ENCODE data around the gene NDUFB7.
"Not testable (repeated sequence)": the region's sequence is repeated elsewhere in the genome, so short reads cannot be mapped to it uniquely, and the experiment has no call there.

The NDUFB7 gene

DNA sequence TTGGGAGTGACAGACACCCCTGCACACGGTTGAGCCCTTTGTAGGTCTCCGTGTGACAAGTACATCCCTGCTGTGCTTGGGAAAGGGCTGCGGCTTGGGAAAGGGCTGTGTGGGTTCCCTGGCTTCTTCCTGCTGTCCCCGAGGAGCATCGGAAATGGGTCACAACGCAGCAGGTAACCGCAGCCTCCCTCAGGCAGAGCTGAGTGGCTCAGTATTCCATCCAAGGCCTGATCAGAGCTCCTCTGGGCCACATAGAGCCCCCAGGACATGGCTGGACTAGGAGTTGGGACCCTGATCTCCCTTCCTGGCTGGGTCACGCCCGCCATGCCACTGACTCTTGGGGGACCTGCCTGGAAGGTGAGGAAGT is 26.2 kb downstream of the NDUFB7 start:
- H3K27ac ChIP-seq (ENCODE audit: low read length), result no peak overlapping the region
- no peaks in the 10 kb centered on the region for H3K27me3 ChIP-seq (ENCODE audit: insufficient read depth, low read length)
- H3K36me3 ChIP-seq (ENCODE audit: insufficient read depth, low read depth, low read length), result no peaks in the 10 kb centered on the region
- H3K4me3 ChIP-seq (ENCODE audit: low read length), result no peak overlapping the region
- H3K9me3 ChIP-seq (ENCODE audit: insufficient read depth, low read depth, low read length), result no peaks in the 10 kb centered on the region
- H3K9ac ChIP-seq (ENCODE audit: low read depth, low read length), result no peak overlapping the region
- H3K4me1 ChIP-seq (ENCODE audit: insufficient read depth, low read length), result no peaks in the 10 kb centered on the region

DNA sequence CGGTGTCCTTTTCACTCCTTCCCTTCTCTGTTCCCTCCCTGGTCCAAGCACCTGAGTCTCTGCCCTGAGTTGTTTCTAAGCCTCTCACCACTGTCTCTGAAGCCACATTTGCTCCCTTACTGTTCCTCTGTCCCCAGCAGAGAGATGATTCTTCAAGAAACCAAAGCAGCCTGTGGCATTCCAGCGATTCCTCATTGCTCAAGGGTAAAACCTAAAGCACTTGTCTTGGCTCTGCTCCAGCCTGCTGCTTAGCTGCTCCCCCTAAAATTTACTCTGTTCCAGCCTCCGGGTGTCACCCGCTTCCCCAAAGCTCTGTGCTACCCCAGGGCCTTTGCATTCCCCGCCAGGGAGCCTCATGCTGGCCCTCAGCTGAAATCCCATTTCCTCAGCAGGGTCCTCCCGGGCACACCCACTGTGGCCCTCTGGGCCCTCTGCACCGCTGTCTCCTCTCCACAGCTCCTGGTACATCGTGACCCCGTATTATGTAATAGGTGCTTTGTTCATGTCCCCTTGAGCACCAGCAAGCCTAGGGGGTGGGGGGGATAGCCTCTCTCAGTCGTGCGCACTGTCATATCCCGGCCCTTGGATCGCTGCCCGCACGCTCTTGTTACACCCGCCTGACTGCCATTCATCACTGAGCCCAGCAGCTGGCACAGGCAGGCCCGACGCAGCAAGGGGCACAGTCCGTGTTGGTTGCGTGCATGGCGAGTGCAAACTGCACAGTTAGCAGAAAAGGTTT is 26.7 kb downstream of the NDUFB7 start:
- Histone ChIP-seq H3K4me1 (ENCODE audit: insufficient read depth, low read length) (no peaks in the 10 kb centered on the region), H3K27ac (ENCODE audit: low read length) (no peak overlapping the region), H3K9ac (ENCODE audit: low read depth, low read length) (no peak overlapping the region), H3K4me3 (ENCODE audit: low read length) (no peak overlapping the region), H3K36me3 (ENCODE audit: insufficient read depth, low read depth, low read length) (no peaks in the 10 kb centered on the region), H3K27me3 (ENCODE audit: insufficient read depth, low read length) (no peaks in the 10 kb centered on the region), H3K9me3 (ENCODE audit: insufficient read depth, low read depth, low read length) (no peaks in the 10 kb centered on the region)

DNA sequence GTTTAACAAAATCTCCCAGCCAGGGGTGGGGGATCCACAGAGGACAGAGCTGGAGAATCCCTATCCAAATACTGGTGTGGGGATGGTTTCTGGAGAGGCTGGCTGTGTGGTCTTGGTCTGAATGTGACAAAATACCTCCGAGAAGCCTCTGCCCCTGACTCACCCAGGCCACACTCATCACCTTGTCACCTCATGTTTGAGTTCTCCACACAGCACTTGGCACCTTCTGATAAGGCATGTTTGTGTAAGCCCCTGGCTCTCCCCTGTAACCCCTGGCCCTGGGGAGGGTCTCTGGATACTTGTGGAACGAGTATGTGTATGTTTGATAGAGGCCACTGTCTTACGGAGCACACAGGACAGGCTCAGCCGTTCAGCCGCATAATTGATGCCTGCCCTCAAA is 27.8 kb downstream of the NDUFB7 start:
- no peaks in the 10 kb centered on the region for H3K4me1 ChIP-seq (ENCODE audit: insufficient read depth, low read length)
- no peak overlapping the region for H3K4me3 ChIP-seq (ENCODE audit: low read length)
- H3K9ac ChIP-seq (ENCODE audit: low read depth, low read length), result no peak overlapping the region
- no peaks in the 10 kb centered on the region for H3K27me3 ChIP-seq (ENCODE audit: insufficient read depth, low read length)
- H3K27ac ChIP-seq (ENCODE audit: low read length), result no peak overlapping the region
- no peaks in the 10 kb centered on the region for H3K9me3 ChIP-seq (ENCODE audit: insufficient read depth, low read depth, low read length)
- H3K36me3 ChIP-seq (ENCODE audit: insufficient read depth, low read depth, low read length), result no peaks in the 10 kb centered on the region

DNA sequence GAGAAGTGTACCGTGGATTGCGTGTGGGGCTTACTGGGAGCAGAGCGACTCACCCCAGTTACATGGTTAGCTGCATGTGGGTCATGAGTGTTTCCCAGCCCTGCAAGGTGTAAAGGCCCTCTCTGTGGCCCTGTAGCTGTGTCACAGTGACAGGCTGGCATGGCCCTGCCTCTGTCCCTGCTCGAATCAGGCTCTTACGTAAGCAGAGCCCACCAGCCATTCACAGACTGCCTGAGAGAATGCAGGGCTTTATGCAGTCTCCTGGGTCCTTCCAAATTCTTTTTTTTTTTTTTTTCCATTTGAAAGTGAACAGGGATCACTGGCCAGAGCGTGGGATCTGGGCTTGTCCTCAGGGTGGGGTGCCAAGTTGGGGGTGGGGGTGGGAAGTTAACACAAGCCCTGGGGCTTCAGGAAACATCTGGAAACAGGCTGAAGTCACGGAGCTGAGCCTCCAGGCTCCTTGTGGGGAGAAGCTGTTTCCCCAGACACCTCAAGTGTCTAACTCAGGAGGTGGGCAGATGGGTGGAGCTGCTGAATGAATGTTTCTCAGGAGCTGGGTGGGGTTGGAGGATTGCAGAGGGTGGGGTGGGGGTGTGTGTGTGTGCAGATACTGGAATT is 29.0 kb downstream of the NDUFB7 start:
- H3K4me1 ChIP-seq (ENCODE audit: insufficient read depth, low read length), result no peaks in the 10 kb centered on the region
- H3K9ac ChIP-seq (ENCODE audit: low read depth, low read length), result no peak overlapping the region; the same call in 1 of the 2 replicates

DNA sequence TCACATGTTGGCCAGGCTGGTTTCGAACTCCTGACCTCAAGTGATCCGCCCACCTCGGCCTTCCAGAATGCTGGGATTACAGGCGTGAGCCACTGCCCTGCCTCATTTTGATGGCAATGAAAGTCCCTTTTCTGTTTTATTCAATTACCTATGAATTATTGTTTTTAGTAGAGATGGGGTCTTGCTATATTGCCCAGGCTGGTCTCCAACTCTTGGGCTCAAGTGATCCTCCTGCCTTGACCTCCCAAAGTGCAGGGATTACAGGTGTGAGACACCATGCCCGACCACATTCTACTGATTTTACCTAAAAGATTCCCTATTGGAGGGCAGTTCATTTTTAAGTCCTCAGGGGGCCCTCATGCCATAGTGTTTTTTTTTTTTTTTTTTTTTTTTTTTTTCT is 29.9 kb downstream of the NDUFB7 start:
- not testable (repeated sequence) for H3K36me3 ChIP-seq (ENCODE audit: insufficient read depth, low read depth, low read length); H3K4me3 ChIP-seq (ENCODE audit: low read length); H3K27me3 ChIP-seq (ENCODE audit: insufficient read depth, low read length); H3K27ac ChIP-seq (ENCODE audit: low read length); H3K9ac ChIP-seq (ENCODE audit: low read depth, low read length); H3K4me1 ChIP-seq (ENCODE audit: insufficient read depth, low read length); H3K9me3 ChIP-seq (ENCODE audit: insufficient read depth, low read depth, low read length)

More for the DNA sequence above, 29.0 kb downstream of the NDUFB7 start:
- Histone ChIP-seq H3K27ac (ENCODE audit: low read length) (no peak overlapping the region), H3K9me3 (ENCODE audit: insufficient read depth, low read depth, low read length) (no peaks in the 10 kb centered on the region), H3K4me3 (ENCODE audit: low read length) (no peak overlapping the region), H3K27me3 (ENCODE audit: insufficient read depth, low read length) (no peaks in the 10 kb centered on the region), H3K36me3 (ENCODE audit: insufficient read depth, low read depth, low read length) (no peaks in the 10 kb centered on the region)

DNA sequence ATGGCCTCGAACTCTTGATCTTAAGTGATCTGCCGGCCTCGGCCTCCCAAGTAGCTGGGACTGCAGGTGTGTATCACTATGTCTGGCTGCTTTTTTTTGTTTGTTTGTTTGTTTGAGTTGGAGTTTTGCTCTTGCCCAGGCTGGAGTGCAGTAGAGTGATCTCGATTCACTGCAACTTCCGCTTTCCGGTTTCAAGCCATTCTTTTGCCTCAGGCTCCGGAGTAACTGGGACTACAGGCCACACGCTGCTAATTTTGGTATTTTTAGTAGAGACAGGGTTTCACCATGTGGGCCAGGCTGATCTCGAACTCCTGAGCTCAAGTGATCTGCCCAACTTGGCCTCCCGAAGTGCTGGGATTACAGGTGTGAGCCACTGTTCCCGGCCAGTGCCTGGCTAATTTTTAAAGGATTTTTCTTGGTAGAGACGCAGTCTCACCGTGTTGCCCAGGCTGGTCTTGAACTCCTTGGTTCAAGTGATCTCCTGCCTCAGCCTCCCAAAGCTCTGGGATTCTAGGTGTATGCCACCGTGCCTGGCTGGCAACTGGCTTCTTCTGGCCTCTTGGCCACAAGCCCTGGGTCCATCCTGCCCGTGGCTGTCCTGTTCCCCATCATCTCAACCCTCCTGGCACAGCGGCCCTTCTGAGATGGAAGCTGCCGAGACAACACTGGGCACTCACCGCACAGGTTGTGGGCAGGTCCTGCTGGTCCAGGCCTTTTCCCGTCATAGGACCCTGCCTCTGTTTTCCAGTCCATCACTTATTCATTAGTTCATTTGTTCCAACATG is 30.9 kb downstream of the NDUFB7 start:
- H3K27ac ChIP-seq (ENCODE audit: low read length), result no peak overlapping the region
- no peak overlapping the region for H3K9ac ChIP-seq (ENCODE audit: low read depth, low read length)
- H3K27me3 ChIP-seq (ENCODE audit: insufficient read depth, low read length), result no peaks in the 10 kb centered on the region
- no peak overlapping the region for H3K4me3 ChIP-seq (ENCODE audit: low read length)
- no peaks in the 10 kb centered on the region for H3K36me3 ChIP-seq (ENCODE audit: insufficient read depth, low read depth, low read length)
- no peaks in the 10 kb centered on the region for H3K9me3 ChIP-seq (ENCODE audit: insufficient read depth, low read depth, low read length)
- no peaks in the 10 kb centered on the region; the same call in 1 of the 2 replicates for H3K4me1 ChIP-seq (ENCODE audit: insufficient read depth, low read length)

DNA sequence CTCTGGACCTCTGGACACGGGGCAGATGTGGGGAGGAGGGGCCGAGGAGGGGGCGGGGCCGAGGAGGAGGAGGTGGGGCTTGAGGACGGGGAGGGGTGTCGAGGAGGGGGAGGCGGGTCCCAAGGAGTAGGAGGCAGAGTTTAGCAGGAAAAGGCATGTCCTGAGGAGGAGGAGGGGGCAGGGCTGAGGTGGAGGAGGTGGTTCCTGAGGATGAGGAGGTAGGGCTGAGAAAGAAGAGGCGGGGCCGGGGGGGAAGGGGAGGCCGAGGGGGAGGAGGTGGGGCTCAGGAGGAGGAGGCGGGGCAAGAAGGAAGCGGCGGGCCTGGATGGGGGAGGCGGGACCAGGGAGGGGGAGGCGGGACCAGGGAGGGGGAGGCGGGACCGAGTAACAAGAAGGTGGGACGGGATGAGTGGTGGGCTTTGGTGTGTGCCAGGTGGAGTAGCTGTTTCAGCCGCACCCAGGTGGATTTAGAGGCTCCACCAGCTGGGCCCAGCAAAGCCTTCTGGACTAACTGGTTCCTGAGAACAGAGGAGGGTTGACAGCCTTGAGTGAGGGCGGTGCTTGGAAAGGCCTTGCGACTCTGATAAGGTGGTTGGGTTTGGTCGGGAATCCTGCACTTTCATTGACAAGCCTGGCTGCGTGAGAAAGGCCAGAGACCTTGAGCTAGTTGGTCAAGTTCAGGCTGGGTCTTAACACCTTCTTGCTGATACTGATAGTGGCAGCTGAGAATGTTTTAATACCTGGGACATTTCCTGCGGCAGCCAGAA is 34.8 kb downstream of the NDUFB7 start:
- Histone ChIP-seq H3K4me3 (ENCODE audit: low read length) (peak overlapping the region; percentile 40), H3K36me3 (ENCODE audit: insufficient read depth, low read depth, low read length) (no peaks in the 10 kb centered on the region), H3K9me3 (ENCODE audit: insufficient read depth, low read depth, low read length) (no peaks in the 10 kb centered on the region), H3K4me1 (ENCODE audit: insufficient read depth, low read length) (no peaks in the 10 kb centered on the region; the same call in 1 of the 2 replicates), H3K27ac (ENCODE audit: low read length) (no peak overlapping the region), H3K27me3 (ENCODE audit: insufficient read depth, low read length) (no peaks in the 10 kb centered on the region), H3K9ac (ENCODE audit: low read depth, low read length) (no peak overlapping the region)

DNA sequence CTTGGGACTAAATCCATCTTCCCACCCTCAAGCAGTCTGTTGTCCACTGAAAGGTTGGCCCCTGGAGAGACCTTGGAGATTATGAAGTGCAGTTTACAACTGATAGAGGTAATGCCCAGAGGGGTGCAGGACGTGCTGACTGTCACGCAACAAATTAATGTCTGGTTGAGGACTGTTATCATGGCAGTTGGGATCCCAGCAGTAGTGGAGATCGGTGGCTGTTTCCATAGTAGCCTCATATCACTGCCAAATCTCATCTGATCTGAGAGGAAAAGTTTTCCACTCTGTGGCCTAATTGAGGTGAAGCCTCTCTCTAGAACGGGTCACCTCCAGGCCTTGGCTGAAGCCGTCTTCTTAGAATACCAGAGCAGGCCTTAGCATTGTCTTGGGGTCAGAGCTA is 38.4 kb downstream of the NDUFB7 start:
- no peak overlapping the region for H3K27ac ChIP-seq (ENCODE audit: low read length)
- H3K9me3 ChIP-seq (ENCODE audit: insufficient read depth, low read depth, low read length), result no peaks in the 10 kb centered on the region
- H3K9ac ChIP-seq (ENCODE audit: low read depth, low read length), result no peak overlapping the region
- H3K4me3 ChIP-seq (ENCODE audit: low read length), result no peak overlapping the region
- H3K27me3 ChIP-seq (ENCODE audit: insufficient read depth, low read length), result no peaks in the 10 kb centered on the region
- no peaks in the 10 kb centered on the region; the same call in 1 of the 2 replicates for H3K4me1 ChIP-seq (ENCODE audit: insufficient read depth, low read length)
- H3K36me3 ChIP-seq (ENCODE audit: insufficient read depth, low read depth, low read length), result no peaks in the 10 kb centered on the region

DNA sequence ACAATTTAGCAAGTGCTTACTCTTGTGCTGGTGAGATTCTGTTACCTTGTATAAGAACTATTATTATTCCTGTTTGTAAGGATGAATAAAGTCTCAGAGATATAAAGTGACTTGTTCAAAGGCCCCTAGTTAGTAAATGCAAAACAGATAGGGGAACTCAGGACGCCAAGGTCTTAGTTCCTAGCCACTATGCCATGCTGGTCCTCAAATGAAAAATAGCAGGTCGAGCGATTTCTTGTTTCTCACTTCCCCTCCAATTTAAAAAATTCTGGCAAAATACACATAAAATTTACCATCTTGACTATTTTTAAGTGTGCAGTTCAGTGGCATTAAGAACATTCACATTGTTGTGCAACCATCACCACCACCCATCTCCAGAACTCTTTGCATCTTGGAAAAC is 41.4 kb downstream of the NDUFB7 start:
- Histone ChIP-seq H3K36me3 (ENCODE audit: insufficient read depth, low read depth, low read length) (no peaks in the 10 kb centered on the region), H3K27ac (ENCODE audit: low read length) (no peak overlapping the region), H3K27me3 (ENCODE audit: insufficient read depth, low read length) (no peaks in the 10 kb centered on the region), H3K9ac (ENCODE audit: low read depth, low read length) (peak overlapping the region; percentile 92; the same call in 1 of the 2 replicates), H3K4me3 (ENCODE audit: low read length) (peak overlapping the region; percentile 98), H3K9me3 (ENCODE audit: insufficient read depth, low read depth, low read length) (no peaks in the 10 kb centered on the region), H3K4me1 (ENCODE audit: insufficient read depth, low read length) (no peaks in the 10 kb centered on the region)

DNA sequence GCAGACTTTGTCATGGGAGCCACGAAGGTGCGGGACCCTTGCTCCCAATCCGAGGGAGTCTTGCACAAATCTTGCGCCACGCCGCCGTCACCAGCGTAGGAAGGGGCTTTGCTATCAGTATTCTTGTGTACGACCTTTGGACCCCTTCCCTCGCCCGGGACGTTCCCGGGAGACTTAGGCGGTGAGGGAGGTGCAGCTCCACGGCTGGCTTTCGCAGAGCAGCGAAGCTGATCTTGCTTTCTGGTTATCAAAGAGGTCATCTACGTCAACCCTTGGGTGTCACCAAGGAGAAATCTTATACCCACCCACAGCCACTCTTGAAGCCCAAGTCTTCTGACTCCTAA is 41.9 kb downstream of the NDUFB7 start:
- H3K27ac ChIP-seq (ENCODE audit: low read length), result peak overlapping the region; percentile 85

DNA sequence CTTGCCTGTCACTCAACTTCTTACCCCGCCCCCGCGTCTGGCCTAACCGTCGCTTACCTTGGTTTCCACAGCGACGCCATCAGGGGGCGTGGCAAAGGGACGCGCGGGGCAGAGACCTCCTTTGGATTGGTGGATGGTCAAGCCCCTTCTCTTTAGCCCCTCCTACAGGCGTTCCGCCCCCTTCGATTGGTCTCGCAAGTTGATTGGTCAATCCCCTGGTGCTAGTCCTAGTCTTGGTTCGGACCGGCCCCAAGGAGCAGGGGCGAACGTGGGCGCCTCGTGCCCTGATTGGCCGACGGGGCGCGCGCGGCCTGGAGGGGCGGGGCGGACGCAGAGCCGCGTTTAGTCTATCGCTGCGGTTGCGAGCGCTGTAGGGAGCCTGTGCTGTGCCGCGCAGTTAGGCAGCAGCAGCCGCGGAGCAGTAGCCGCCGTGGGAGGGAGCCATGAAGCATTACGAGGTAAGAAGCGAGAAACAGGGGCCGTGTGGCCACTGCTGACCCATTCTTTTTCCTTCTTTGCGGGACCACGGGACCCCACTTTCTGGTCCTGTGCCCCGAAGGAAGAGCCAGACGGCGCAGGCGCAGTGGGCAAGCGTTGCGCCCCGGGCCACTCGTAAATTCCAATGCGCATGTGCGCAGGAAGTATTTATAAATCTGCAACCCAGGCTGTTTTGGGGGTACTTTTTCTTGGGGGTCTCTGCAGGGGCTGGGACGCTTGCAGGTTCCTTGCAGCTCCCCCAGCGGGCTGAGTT is 42.4 kb downstream of the NDUFB7 start, which contains the start of gene TECR:
Gene TECR, plus strand, starts transcription at position 341 of the 751 bp plus-strand sequence. Its CDS starts 103 bp downstream, at position 444.
- no peaks in the 10 kb centered on the region for H3K27me3 ChIP-seq (ENCODE audit: insufficient read depth, low read length)
- peak within 1 kb of the TSS; percentile 98 for H3K4me3 ChIP-seq (ENCODE audit: low read length)
- H3K9ac ChIP-seq (ENCODE audit: low read depth, low read length), result peak within 1 kb of the TSS; percentile 92
- no peaks in the 10 kb centered on the region for H3K36me3 ChIP-seq (ENCODE audit: insufficient read depth, low read depth, low read length)
- no peaks in the 10 kb centered on the region for H3K4me1 ChIP-seq (ENCODE audit: insufficient read depth, low read length)
- H3K27ac ChIP-seq (ENCODE audit: low read length), result peak within 1 kb of the TSS; percentile 85
- H3K9me3 ChIP-seq (ENCODE audit: insufficient read depth, low read depth, low read length), result no peaks in the 10 kb centered on the region

More for the DNA sequence above, 41.9 kb downstream of the NDUFB7 start:
- Histone ChIP-seq H3K4me1 (ENCODE audit: insufficient read depth, low read length) (no peaks in the 10 kb centered on the region), H3K27me3 (ENCODE audit: insufficient read depth, low read length) (no peaks in the 10 kb centered on the region), H3K9me3 (ENCODE audit: insufficient read depth, low read depth, low read length) (no peaks in the 10 kb centered on the region), H3K9ac (ENCODE audit: low read depth, low read length) (peak overlapping the region; percentile 92), H3K4me3 (ENCODE audit: low read length) (peak overlapping the region; percentile 98), H3K36me3 (ENCODE audit: insufficient read depth, low read depth, low read length) (no peaks in the 10 kb centered on the region)

Measured in iPS-20b (cell line).